Dedifferentiated amniotic fluid mesenchymal stem cell (primary cell): ENCODE data around the gene AEN.
"Not testable (repeated sequence)": the region's sequence is repeated elsewhere in the genome, so short reads cannot be mapped to it uniquely, and the experiment has no call there.

ENCODE experiments used
- DNase-seq: peaks from one replicate; pipeline ENCODE4 v3.0.0-alpha.2; 2016; ENCODE audit errors: extremely low spot score

Gene AEN

DNA sequence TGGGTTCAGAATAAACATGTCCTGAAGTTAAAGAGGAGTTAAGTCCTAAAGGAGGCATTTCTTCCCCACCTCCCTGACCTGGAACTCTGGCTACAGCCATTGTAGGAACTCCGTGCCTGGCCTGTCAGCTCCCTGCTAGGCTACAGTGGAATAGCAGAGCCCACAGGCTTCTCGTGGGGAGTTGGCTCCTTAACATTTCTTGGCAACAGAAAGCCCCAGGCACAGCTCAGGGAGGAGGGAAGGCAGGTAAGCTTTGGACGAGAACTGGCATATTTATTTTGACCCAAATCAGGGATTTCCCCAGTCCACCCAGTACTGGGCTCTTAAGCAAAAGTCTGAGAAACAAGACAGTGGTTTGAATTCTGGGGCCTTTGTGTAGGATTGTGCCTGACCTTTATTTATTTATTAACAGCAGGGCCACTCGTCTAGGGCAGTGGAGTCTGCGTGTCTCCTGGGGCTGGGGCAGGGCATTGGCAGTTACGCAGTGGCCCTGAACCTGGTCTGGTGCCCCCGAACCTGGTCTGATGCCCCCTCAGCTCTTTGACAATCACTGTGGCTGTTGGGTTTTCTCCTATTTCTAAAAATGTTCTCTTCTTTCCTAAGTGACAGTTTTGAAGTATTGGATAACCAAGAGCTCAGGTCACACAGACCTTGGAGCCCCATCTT lies 9.8 kb downstream of the AEN start:
- DNase-seq = no peak

DNA sequence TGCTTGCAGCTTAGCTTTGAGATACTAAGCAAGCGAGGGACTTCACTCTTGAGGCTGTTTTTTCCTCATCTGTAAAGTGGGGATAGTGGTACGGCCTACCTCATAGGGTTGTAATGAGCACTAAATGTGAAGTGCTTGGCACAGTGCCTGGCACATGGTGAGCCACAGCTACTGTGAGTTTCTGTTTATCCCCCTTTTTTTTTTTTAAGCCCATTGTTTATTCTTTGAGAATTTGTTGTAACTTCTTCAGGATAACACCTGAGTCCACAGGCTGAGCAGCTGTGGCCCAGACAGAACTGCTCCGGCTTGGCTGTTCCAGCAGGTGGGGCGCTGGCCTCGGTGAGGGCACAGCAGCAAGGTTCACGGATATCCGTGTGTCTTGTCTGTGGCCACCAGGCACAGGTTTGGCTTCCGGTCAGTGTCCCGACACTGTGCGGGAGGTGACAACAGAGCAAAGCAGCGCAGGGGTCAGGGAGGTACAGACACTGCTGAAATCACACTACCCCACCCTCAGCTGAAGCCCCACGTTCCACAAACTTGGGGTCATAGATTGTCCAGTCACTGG lies 10.4 kb downstream of the AEN start:
- DNase-seq = no peak

DNA sequence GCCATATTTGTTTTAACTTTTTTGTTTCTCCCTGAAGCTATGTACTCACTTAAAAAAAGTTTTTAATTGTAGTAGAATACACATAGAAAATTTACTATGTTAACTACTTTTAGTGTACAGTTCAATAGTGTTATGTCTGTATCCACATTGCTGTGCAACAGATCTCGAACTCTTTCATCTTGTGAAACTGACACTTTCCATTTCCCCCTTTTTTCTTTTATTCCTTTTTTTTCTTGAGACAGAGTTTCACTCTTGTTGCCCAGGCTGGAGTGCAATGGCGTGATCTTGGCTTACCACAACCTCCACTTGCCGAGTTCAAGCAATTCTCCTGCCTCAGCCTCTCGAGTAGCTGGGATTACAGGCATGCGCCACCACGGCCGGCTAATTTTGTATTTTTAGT lies 11.7 kb downstream of the AEN start:
- not testable (repeated sequence) for DNase-seq

DNA sequence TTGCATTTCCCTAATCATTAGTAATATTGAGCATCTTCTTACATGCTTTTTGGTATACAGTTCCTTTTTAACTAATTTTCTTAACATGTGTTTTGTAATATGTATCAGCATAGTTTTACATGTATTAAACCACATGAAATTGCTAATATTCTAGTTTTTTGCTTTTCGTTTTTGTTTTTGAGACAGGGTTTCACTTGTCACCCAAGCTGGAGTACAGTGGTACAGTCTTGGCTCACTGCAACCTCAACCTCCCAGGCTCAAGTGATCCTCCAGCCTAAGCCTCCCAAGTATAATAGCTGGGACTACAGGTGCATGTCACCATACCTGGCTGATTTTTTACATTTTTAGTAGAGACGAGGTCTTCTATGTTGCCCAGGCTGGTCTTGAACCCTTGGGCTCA lies 13.3 kb downstream of the AEN start:
- DNase-seq = no peak

DNA sequence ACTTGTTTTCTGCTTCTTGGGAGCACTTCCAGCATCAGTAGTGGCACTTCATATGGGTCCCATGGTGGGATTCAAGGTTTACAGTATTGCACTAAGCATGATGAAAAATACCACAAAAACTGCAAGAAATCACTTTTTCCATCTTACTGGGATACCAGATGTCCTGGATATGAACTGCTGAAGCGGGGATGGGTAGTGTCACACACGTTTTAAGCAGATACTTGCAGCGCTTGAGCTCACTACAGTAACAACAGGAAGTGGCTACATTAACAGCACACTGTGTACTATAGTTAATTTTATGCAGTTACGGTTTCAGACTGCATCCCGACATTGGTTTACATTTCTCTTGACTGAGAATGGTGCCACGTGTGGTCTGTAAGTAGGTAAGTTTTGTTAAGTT lies 14.2 kb downstream of the AEN start:
- no peak for DNase-seq

DNA sequence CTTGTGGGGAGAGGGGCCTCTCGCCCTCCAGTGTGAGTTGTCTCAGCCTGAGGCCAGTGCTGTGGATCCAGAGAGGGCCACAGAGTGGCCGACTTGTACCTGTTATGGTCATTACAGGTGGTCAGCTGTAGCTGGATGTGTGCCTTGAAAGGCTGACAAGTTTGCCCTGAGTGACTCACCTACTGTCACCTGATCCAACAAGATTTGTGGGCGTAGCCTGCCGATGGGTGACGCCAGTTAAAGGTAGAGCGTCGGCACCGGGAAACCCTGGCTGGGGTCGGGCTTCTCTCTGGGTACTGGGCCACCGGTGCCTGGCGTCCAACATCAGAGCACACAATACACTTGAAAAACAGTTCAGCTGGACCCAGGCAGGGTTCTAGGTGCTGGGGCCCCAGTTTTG lies 14.9 kb downstream of the AEN start:
- DNase-seq = no peak

DNA sequence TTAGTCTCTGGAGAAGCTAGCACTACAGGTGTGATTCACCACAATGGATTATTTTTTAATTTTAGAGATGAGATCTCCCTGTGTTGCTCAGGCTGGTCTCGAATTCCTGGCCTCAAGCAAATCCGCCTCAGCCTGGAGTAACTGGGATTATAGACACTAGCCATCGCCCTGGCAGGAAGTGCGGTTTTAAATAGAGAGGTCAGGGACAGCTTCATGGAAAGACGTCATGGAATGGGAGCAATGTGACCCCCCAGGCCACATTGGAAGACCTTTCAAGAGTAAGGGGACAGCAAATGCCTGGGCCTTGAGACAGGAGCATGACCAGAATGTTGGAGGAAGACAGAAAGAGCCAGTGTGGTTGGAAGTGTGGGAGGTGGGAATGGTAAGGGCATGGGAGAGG lies 15.5 kb downstream of the AEN start:
- no peak for DNase-seq

DNA sequence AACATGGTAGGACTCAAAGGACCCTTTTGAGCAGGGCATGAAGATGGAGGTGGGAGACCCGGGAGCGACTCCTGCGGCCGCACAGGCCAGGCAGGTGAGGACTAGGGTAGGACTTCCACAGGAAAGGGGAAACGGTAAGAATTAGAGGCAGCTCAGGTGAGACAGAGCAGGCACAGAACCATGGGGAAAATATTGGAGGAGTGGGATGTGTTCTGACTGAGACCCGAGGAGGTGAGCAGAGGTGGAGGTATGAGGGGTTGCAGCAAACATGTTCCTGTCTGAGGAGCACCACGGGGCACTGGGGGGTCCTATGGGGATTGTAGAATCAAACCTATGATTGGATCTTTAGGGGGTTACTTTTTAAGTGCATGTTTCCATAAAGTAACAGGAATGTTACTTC lies 16.3 kb downstream of the AEN start:
- no peak for DNase-seq

DNA sequence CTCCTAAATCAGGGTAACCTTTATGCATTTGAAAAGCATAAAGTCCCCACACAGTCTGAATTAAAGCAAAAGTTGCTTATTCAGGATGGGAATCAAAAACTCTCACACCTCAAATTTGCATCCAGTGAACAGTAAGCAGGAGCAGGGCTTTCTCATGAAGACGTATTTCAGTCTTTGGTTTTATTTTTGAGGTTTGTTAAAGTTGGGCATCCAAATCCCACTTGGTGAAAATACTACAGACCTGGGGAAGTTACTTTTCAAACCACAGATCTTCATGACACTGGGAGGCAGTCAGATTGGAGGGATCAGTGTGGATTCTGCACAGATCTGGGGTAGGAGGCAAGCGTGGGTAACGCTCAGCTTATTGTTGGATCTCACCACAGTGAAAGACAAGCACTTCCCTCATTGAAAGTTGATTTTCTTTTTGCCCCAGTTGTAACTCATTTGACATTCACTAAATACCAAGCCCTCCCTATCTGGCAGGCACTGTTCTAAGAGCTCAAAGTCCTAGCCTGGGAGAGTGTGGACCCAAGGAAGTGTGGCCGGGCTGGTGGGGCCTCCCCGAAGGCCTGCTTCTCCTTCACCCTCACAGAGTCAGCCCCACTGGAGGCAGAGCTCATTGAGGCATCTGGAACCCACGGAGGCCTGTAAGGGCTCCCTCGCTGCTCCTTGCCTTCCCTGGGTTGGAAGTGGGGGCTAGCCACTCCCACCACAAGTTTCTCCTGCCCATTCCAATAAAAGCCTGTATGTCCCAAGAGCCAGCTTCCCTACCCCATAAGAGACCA lies 16.9 kb downstream of the AEN start:
- DNase-seq = no peak

DNA sequence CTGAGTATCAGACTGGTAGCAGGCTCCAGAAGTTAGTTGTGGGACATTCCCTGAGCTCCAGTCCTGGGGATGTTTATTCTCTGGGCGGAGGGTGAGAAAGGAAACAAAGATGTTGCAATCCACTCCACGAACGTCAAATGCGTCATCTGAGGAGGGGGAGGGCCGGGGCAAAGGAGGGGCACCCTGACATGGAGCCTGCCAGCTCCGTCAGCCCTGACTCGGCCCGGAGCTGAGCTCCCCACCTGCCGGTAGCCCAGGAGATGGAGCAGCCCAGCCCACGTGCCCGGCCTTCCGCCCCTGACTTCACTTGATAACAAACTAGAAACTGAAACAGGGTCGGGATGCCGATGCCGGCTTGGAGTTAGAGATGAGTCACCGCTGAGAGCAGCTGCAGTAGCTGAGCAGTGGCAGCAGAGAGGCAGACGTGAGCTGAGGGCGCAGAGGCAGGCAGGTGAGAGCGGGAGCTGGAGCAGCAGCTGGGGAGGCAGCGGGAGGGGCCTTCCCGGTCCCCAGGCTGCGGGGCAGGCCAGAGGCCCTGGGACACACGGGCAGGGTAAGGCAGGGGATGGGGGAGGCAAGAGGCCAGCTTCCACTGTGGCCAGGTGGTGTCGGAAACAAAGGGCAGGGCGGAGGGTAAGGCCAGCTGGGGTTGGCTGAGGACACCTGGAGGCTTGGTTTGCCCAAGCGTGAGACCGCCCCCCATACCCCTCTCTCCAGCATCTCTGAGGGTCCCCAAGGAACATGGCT lies 17.7 kb downstream of the AEN start, which contains the start of gene ISG20:
Gene ISG20, plus strand, starts transcription at position 391 of the 747 bp plus-strand sequence. Its CDS starts 351 bp downstream, at position 742.
- DNase-seq = peak; percentile 93

DNA sequence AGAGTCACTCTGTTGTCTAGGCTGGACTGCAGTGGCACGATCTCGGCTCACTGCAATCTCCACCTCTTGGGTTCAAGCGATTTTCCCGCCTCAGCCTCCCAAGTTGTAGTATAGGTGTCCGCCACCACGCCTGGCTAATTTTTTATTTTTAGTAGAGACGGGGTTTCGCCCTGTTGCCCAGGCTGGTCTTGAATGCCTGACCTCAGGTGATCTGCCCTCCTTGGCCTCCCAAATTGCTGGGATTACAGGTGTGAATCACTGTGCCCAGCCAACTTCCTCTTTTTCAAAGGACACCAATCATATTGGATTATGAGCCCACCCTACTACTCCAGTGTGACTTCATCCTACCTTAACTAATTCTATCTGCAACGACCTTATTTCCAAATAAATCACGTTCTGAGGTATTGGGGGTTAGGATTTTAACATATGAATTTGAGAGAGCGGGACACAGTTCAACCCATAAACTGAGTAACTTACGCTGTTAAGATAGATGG lies 20.9 kb downstream of the AEN start:
- no peak for DNase-seq

DNA sequence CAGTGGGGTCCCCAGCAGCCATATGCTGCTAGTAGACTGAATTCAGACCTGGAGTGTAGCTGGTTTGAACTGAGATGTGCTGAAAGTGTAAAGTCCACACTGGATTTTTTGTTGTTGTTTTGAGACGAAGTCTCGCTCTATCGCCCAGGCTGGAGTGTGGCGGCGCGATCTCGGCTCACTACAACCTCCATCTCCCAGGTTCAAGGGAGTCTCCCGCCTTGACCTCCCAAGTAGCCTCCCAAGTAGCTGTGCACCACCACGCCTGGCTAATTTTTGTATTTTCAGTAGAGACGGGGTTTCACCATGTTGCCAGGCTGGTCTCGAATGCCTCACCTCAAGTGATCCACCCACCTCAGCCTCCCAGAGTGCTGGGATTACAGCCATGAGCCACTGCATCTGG lies 21.4 kb downstream of the AEN start:
- not testable (repeated sequence) for DNase-seq

DNA sequence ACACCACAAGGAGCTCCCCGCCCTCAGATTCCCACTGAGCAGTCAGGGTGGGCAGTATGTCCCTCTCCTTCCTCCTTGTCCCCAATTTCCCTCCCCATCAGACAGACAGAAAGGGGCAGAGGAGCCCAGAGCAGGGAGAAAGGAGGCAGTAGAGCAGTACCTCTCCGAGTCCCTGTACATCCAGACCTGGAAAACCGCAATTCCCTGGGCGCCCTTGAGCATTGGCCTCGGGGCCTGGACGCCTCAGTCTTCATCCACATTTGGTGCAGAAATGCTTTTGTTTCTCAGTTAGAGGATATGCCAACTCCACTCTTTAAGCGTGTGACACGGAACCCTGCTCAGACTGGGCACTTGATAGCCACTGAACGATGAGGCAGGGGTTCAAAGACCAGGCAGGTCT lies 23.6 kb downstream of the AEN start:
- no peak for DNase-seq

DNA sequence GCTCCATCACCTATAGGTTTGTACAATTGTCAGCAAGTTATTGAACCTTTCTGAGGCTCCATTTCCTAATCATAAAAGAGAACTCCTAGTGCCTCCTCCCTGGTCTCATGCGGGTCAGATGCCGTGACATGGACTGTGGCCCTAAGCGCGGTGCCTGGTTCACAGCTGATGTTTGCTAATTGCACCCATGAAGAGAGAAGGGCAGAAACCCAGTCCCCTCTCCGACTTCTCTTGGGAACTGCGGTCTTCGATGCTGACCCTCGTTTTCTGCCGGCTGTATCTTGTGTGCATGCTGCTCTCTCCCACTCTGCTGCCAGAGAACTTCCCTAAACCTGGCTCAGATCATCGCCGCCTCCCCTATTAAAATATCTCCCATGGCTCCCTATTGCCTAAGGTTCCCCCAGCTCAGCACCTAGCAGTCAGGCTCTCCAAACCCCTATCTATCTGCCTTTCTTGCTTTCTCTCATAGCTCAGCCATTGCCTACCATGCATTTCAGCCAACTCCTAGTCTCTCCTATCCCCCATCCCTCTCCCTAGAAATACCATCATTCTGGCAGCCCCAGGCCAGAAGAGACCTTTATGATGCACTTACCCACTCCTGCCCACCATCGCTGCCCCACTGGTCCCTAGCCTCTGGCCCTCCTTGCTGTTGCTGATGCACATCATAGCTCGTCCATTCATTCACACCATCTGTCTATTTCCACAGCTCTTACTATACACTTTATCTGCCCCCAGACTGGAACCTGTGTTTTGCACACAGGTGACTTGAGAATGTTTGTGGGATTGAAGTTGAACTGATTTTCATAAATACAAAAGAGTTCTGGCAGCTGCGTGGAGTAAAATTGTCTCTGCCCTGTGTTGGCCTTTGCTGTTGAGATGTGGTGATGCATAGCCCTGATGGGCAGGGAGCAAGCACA lies 24.3 kb downstream of the AEN start:
- no peak for DNase-seq

DNA sequence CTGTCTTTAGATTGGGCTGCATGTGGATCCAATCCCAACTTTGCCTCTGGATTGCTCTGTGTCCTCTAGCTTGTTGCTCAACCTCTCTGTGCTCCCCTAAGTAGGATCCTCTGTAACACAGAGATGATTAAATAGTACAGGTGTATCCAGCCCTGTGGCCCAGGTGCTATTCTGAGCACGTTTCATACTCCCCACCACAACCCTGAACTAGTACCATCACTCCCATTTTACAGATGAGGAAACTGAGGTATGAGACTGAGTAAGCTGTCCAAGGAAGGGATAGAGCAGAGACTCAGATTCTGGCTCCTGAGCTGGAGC lies 24.9 kb downstream of the AEN start:
- no peak for DNase-seq

DNA sequence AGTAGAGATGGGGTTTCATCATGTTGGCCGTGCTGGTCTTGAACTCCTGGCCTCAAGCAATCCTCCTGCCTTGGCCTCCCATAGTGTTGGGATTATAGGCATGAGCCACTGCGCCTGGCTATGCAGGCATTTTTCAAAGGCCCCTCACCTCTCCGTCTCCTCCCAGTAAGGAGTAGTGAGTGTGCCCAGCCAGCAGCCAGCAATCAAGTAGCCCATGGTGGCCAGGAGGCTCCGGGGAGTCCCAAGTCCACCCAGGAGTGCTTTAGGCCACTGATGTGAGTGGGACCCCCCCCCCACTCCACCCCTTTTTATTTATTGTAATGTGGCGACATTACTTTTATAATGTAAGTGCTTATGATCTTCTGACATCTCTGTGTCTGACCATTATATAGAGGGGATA lies 25.8 kb downstream of the AEN start:
- DNase-seq = no peak

DNA sequence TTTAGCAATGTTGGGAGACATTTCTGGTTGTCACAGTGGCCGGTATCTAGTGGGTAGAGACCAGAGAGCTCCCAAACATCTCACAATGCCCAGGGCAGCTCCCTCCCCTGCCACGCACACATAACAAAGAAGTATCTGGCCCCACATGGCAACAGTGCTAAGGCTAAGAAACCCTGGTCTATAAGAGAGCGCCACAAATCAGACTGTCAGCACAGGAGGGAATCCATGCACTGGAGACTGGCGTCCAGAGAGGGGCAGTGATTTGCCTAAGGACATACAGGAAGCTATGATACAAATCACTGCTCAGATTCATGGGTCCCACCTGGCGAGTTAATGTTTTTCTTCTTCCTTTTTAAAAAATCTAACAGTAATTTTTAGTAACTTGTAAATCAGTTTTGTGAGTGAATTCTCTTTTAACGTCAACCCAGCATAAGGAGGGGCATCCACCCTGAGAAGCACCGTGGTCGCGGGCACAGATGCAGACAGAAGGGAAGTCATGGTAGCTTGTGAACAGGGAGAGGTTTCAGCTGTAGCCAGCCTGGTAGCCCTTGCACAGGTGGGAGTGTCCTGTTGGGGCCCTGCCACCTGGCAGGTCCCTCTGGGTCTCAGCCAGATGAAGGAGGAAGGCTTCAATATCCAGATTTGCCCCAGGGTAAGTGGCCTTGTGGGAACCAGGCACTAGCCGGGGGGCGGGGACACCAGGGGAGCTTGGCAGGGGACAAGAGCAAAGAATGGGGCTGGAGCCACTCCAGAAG lies 26.4 kb downstream of the AEN start:
- no peak for DNase-seq

DNA sequence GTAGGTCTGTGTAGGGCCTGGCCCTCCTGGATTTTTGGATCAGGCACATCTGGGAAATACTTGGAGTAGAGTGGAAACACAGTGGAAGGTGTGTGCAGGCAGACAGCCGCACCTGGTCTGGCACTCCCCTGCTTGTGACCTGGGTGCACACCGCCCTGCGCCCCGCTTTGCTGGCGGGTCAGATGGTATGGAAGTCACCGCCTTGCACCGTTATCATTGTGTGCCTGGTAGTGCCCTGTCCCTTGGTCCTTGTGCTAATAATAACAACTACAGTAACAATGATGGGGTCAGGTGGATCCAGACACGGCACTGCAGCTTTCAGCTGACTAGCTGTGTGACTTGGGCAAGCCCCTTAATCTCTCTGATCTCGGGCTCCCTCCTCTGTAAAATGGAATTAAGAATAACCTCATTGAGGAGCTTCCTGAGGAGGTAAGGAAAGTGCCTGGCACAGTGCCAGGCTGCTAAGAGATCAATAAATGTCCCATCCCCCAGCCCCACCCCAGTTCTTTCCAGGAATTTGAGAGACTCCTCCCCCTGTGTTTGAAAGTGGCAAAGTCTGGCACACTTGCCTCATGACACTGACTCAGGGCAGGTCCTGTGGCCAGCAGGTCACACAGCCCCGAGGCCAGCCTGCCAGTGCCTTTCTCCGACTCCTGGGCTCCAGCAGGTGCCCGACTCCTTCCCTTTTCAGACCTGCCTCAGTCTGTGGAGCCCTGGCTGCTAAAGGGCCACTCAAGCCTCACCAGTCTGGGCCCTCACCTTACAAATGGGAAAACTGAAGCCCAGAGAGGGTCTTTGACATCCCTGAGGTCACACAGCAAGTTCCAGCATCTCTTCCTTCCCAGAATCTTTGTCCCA lies 27.4 kb downstream of the AEN start:
- DNase-seq = no peak

DNA sequence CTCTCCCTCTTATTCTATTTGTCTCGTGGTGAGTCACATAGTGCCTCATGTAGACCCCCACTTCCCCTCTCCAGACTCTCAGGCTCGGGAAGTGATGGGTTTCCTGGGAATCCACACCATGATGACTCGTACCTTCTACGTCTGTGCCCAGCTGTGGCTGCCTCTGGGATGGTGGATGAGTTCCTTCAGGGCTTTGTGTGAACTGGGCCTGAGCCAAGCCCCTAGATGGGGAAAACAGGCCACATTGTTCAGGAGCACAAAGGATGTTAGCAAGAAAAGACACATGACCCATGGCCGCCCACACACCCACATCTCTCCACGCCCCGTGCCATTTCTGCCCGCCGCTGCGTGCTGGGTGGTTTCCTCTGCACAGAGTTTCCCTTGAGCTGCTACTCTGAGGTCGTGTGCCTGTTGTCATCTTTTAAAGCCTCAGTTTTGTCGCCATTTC lies 28.2 kb downstream of the AEN start:
- peak; percentile 36 for DNase-seq
